HG03469 (cell line): ENCODE results near the gene USP54.

Experiments used
- ATAC-seq: cut with Tn5 transposase; IDR thresholded peaks from one replicate; pipeline ENCODE4 v1.9.1; 2021; ENCODE audit warnings: mild to moderate bottlenecking, moderate library complexity, moderate number of reproducible peaks; ENCODE audit not compliant: unreplicated experiment

The USP54 gene

DNA sequence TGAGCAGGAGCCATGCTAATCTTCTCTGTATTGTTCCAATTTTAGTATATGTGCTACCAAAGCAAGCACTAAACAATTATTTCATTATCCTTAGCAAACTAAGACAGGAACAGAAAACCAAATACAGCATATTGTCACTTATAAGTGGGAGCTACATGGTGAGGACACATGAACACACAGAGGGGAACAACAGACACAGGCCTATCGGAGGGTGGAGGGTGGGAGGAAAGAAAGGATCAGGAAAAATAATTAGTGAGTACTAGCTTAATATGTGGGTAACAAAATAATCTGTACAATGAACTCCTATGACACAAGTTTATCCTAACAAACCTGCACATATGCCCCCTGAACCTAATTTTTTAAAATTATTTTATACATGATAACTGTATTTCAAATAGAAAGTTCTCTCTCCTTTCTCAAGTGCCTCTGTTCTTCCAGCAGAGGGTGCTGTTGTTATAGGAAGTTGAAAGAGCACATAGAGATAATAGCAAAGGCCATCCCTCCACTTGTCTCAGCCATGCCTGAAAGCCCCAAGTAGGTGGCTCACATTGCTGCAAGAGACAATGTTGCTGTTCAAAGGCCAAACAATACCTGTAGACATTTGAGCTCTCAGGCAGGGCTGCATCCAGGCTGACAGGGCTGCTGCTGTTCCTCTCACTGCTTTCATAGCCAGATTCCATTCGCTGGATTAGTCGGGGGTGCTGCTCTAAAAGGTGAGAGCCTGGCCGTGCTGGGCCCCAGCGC, 61.9 kb downstream of the USP54 start:
- ATAC-seq, result no peak

GRCh38 chr10:73522263-73522662, 68.9 kb downstream of the USP54 start:
- no peak for ATAC-seq

- ATAC-seq, result no peak
Observed at GRCh38 chr10:73519336-73519735, 71.8 kb downstream of the USP54 start.

GRCh38 chr10:73517166-73517888, 73.8 kb downstream of the USP54 start:
- no peak for ATAC-seq

- no peak for ATAC-seq
Observed at GRCh38 chr10:73512207-73512743, 78.9 kb downstream of the USP54 start.

DNA sequence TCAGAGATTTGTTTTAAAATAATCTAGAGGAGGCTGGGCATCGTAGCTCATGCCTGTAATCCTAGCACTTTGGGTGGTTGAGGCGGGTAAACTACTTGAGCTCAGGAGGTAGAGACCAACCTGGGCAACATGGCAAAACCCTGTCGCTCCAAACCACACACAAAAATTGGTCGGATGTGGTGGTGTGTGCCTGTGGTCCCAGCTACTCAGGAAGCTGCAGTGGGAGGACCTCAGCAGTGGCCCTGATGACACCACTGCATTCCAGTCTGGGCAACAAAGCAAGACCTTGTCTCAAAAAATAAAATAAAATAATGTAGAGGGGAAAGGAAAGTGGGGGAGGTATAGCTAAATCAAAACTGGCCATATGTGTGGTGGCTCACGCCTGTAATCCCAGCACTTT, 81.4 kb downstream of the USP54 start:
- no peak for ATAC-seq

- ATAC-seq, result no peak
Observed at GRCh38 chr10:73506491-73506890, 84.7 kb downstream of the USP54 start.

DNA sequence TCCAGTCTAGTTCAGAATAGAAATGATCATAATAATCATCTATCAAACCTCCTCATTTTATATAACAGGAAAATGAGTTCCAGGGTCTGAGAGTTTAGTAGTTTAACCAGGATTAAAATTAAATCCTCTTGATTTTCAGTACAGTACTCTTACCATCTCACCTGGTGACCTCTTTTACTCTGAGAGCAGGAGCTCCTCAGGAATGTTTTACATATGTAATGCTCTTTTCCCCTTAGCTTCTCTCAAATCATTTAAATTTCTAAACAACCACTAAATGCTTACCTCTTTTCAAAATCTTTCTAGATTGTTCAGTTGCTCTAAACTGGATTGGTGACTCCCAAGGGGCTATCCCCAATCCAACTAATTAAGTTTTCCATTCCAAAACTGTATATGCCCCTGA, 85.1 kb downstream of the USP54 start:
- ATAC-seq, result no peak

DNA sequence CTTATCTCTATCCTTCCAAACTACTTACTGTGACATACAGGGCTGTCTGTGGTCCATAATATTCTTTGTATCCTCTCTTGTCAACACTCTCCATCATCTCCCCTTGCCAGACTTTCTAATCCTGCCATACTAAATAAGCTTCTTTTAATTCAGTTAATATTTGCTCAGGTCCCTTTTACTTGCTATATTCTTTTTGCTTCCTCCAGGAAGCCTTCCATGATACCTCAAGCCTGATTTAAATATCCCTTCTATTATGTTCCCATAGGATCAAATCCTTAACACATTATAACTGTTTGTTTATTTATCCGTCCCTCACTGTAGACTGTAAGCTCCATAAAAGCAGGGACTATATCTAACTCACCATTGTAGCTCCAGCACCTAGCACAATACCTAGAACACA, 88.1 kb downstream of the USP54 start:
- ATAC-seq, result no peak

GRCh38 chr10:73501651-73502050, 89.5 kb downstream of the USP54 start:
- no peak for ATAC-seq

GRCh38 chr10:73497623-73498022, 93.5 kb downstream of the USP54 start:
- ATAC-seq, result no peak

DNA sequence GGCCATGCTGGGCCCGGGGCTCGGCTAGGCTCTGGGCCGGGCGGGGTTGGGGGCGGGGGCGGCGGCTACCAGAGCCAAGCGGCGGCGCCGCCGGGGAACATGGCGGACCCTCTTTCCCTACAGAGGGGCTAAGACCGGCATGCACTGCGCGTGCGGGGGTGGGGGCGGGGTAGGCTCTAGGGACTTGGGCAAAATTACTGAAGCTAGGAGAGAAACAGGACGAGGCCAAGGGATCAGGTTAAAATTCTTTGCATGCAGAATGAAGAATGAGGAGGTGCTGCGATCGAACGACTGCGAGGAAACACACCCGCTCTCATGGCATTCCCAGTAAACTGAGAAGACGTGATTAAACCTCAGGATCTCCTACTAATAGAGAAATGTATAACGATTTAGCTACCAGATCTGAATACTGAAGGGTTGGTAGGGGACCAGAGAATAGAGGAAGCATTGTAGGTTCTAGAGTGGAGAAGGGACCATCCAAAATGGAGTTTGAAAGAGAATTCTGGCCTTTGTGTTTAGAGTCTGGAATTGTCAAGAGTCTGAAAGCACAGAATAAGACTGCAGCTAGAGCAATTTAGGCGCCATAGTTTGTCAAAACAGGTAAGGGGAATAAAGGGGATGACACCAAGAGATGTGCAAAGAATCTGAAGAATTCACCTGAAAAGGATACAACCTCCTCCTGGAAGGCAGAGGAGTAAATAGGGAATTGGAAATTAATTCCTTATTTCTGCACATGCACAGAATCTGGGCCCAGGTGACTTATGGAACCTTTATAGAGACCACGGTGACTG, 95.1 kb downstream of the USP54 start, which contains the start of gene PPP3CB:
Gene PPP3CB, minus strand, starts transcription at position 141 of the 791 bp plus-strand sequence. Its CDS starts 135 bp downstream, at position 6.
- peak; percentile 30 for ATAC-seq

- ATAC-seq, result peak; percentile 86
Observed at GRCh38 chr10:73495226-73495883, 95.8 kb downstream of the USP54 start.

DNA sequence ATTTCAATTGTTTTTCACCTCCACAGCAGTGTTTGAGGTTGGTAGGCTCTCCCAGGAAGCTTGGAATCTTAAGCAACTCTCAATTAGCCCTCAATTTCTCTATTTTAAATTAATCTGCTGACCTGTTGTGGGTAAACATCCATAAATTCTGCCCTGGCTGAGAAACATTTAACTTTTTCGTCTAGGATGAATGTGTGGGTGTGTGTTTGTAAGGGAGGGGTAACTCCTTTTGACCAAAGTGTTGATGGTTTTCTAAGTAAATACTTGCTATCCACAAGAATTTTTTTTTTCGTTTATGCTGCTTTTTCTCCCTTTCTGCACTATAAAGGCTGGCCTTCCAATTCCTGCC, 96.3 kb downstream of the USP54 start:
- no peak for ATAC-seq

- no peak for ATAC-seq
Observed at GRCh38 chr10:73494213-73494612, 96.9 kb downstream of the USP54 start.

GRCh38 chr10:73493781-73494180, 97.4 kb downstream of the USP54 start:
- no peak for ATAC-seq

- no peak for ATAC-seq
Observed at GRCh38 chr10:73486601-73487000, 104.5 kb downstream of the USP54 start.

GRCh38 chr10:73485320-73485719, 105.8 kb downstream of the USP54 start:
- no peak for ATAC-seq

DNA sequence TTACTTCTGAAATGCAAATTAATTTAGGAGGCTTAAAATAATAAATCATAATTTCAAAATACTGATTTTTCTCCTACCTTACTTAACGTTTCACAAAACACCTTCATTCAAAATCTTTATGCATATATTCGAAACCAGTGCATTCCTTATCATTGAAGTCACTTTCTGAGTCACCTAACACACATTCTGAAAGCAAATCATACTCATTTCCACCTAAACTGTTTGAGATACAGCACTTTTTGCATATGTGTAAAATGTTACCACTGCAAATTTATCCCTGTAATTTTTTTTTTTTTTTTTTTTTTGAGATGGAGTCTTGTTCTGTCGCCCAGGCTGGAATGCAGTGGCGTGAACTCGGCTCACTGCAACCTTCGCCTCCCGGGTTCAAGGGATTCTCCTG, 111.0 kb downstream of the USP54 start:
- ATAC-seq, result no peak

DNA sequence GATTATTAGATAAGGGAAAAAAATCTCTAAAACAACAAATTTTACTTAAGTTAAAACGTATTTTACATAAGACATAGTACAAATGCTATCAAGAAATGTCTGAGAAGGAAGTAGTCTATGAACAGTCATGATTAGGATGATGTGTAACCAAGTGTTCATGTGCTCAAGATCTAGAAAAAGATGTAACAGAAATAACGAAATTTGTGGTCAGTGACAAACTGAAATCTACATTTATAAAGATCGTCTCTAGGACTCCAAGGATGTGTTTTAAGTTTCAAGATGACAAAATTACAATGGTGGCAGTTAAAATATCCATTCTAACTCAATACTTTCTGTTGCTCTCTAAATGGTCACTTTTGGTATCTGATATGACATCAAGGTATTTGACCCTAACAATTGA, 112.5 kb downstream of the USP54 start:
- ATAC-seq, result no peak

DNA sequence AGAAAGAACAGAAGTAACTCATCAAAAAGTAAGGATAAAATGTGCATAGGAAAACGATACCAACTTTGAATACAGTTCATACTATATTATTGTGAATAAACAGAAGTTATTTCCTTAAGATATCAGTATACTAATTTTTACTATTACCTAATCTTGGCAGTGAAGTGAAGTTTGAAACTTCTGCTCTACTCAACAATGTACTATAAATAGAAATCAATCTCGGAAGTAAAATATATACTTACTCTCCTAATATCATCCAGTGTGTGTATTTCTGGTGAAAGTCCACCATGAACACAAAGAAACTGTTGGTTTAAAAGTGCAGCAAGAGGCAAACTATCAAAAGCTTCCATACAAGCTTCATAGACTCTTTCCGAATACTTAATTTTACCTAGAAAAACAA, 119.9 kb downstream of the USP54 start:
- ATAC-seq, result no peak
